H1 (cell line): ENCODE data around the gene VENTX. TPM values are rescaled to one million over a fixed set of nuclear protein-coding genes. Genes with fewer than 3 reads are reported as not detected.

Experiments used
- KDM1A ChIP-seq: fragments of 200-600, 300-600 bp; sonication (generic); IDR thresholded peaks from 2 replicates; pipeline ENCODE4 v1.7.1; 2016; ENCODE audit warnings: mild to moderate bottlenecking, low read length, borderline replicate concordance
- polyA plus RNA-seq, 7 experiments: library from polyadenylated mRNA; depleted of rRNA in 3 of 7; stranded (reverse) in 5 of 7; unstranded in 2 of 7; fragments of >200 nt in 5 of 7; fragments of 200-250 nt in 2 of 7; gene quantifications; 1 replicate in 5 of 7; 2 replicates in 1 of 7; 4 replicates in 1 of 7; pipeline versions ENCODE4 v1.2.1 to v1.2.3, GENCODE V29; 2011 to 2013; ENCODE audit warnings: missing spikeins in 2 of 7, mixed read lengths in 2 of 7
- total RNA-seq: library from RNA; stranded (reverse); fragmentation: NEBNext Ultra II Directional; extraction: Animal tissue kit (Norgen Biotek cat#: 25700); gene quantifications from 2 replicates; pipeline ENCODE4 v1.2.1, GENCODE V29; 2021

Gene VENTX
- total and polyA plus RNA-seq, 2 of the 8 experiments (the other 6 are each of a cell fraction or from before 2014, with no cell fraction given): 5.6 TPM

DNA sequence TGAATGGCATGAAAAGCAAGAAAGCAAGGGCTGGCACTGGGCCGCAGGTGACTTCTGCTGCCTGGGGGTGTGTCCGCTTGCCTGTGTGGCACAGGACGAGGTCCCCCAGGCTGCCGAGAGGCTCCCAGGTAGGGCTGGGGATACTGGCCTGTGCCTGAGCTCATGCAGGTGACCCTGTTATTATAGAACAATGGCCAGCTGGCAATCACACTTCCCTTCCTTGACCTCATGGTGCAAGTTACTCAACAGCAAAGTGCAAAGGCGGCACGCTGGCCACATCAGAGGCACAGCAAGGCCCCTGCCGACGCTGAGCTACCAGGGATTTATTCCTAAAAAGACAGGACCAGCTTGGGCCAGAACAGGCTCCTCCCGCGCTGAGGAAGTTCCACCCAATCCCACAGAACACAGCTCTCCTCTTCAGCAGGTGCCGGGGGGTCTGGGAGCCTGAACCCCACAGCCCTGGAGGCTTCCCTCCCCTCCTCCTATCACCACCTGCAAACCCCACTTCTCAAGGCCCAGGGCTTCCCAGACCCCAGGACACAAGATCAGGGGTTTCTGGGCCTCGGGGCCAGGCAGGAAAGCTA lies 40.4 kb downstream of the VENTX start (continued):
- TF ChIP-seq KDM1A: no peak
